A204.1 (cell line): ENCODE measurements around the gene CAMP.
A peak's percentile ranks its signal among the peaks of the same experiment; 100 is the strongest.
"Not testable (repeated sequence)": the region's sequence is repeated elsewhere in the genome, so short reads cannot be mapped to it uniquely, and the experiment has no call there.

ENCODE experiments used
- FAIRE-seq: peaks from 2 replicates; lab custom pipeline; 2012; peaks lifted over from hg19 to GRCh38; lab: Jason Lieb, UNC

The CAMP gene

GRCh38 chr3:48222616-48223513, at the start of gene CAMP:
Gene CAMP (plus strand): TSS chr3:48223495. CDS start chr3:48223512, 17 bp downstream.
- FAIRE-seq: no peak

GRCh38 chr3:48178072-48178471, 45.2 kb upstream of the CAMP start:
- no peak for FAIRE-seq

GRCh38 chr3:48180021-48180420, 43.3 kb upstream of the CAMP start:
- no peak for FAIRE-seq

- FAIRE-seq: no peak
These were observed 42.6 kb upstream of the CAMP start for GRCh38 chr3:48180531-48181253.

- no peak for FAIRE-seq
These were observed 39.0 kb upstream of the CAMP start for GRCh38 chr3:48184299-48184698.

- no peak for FAIRE-seq
These were observed 38.2 kb upstream of the CAMP start for GRCh38 chr3:48185129-48185528.

- no peak for FAIRE-seq
These were observed 36.5 kb upstream of the CAMP start for GRCh38 chr3:48186631-48187300.

- FAIRE-seq: no peak
These were observed 36.1 kb upstream of the CAMP start for GRCh38 chr3:48187301-48187578.

GRCh38 chr3:48187579-48188265, 35.6 kb upstream of the CAMP start:
- no peak for FAIRE-seq

GRCh38 chr3:48188266-48189201, 34.8 kb upstream of the CAMP start, which contains the start of gene CDC25A:
Gene CDC25A (minus strand): TSS chr3:48188417. CDS start chr3:48187947, 470 bp downstream.
- FAIRE-seq: peak; percentile 99

GRCh38 chr3:48189321-48189720, 34.0 kb upstream of the CAMP start:
- no peak for FAIRE-seq

GRCh38 chr3:48190911-48191310, 32.4 kb upstream of the CAMP start:
- FAIRE-seq: no peak

- FAIRE-seq: no peak
These were observed 28.7 kb upstream of the CAMP start for GRCh38 chr3:48194446-48195071.

- no peak for FAIRE-seq
These were observed 26.7 kb upstream of the CAMP start for GRCh38 chr3:48196611-48197010.

- no peak for FAIRE-seq
These were observed 24.2 kb upstream of the CAMP start for GRCh38 chr3:48199117-48199516.

GRCh38 chr3:48202632-48203031, 20.7 kb upstream of the CAMP start:
- FAIRE-seq: no peak

GRCh38 chr3:48208076-48208475, 15.2 kb upstream of the CAMP start:
- no peak for FAIRE-seq

- no peak for FAIRE-seq
These were observed 13.8 kb upstream of the CAMP start for GRCh38 chr3:48209445-48209844.

GRCh38 chr3:48210534-48210933, 12.8 kb upstream of the CAMP start:
- not testable (repeated sequence) for FAIRE-seq

- not testable (repeated sequence) for FAIRE-seq
These were observed 11.5 kb upstream of the CAMP start for GRCh38 chr3:48211776-48212175.

- FAIRE-seq: no peak
These were observed 9.1 kb upstream of the CAMP start for GRCh38 chr3:48214225-48214624.
